Endothelial cell of hepatic sinusoid (primary cell): ENCODE measurements around the gene ANKS1B.

Source experiments
- in situ Hi-C: cut with HindIII; loops from 2 replicates; pipeline ENCODE4 v1.10.0; 2017; ENCODE audit warnings: low sequenced_read_pairs

The ANKS1B gene

DNA sequence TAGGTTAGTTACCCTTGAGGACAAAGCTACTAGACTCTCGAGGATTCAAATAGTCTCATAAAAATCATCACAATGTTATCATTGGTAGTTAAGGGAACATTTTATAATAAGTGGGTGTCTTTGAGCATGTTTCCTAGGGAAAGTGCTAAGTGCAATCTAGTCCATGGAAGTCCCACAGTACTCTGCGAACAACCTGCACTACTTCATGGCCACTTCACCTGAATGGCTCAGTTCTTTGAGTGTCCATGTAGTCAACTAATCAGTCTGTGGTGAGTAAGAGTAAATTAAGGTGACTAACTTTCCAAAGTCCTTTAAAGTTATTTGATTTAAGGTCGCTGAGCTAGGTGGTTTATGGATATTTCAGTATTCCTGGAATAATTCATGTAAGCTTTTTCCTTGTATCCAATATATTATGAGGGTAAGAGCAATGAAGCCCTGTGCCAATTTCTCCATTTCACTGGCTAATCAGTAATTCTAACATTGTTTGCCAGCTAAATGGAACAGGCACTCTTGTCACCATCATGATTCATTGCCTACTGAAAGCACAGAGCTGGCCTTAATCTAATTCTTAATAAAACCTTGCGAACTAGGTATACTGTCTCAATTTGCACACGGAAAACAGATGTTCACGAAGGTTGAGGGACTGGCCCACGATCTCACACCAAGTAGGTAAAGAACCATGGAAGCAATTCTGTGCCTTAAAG is 844.6 kb downstream of the ANKS1B start:
- in situ Hi-C loops: loop anchor here (5.0 kb wide), 1 partner anchor 33 kb away; no protein-coding TSS in a partner anchor

- in situ Hi-C loops: no loop called here
Measured at GRCh38 chr12:99138393-99138792, 846.3 kb downstream of the ANKS1B start.

DNA sequence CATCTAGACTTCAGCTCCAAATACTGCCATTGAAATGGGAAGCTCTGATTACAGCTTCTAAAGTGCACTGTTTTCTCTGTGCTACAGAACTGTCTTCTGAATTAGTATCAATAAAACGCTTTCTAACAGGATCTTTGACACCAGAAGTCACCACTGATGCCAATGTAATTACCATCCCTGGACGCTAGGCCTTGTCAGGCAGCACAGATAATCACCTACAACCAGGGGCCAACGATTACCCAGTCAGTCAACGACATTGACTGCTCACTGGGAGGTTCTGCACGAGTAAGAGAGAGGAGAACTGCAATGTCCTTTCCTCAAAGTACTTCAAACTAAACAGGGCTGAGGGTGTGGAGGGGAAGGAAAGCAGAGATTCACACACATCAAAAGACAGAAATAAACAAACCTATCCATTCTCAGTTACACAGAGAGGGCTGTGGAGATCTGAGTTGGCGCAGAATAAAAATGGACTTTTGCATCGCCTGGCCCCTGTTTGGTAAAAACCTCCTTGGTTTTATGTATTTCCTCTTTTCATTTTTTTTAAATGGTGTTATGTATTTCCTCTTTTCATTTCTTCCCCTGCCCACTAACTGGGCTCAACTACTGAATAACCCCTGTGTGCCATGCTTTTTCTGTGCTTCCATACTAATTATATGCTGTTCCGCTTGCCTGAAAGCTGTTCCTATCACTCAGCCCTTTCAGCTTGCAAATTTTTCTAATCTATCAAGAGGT is 847.4 kb downstream of the ANKS1B start:
- in situ Hi-C loops: no loop called here

DNA sequence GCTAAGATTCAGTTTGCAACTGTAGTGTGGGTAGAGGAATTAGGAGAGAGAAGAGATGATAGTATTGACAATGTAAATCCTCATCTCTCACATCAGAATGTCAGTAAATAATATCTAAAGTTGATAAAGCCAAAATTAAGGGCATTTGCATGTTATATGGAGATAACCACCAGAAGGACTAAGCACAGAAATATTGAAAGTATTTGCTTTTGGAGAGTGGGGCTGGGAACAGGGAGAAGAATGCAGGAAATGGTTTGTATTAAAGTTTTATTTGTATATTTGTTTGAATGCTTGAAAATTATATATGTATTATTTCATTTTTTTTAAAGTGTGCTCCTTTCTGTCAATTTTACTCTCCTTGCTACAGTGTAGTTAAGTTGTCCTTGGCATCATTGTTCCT is 848.2 kb downstream of the ANKS1B start:
- in situ Hi-C loops: no loop called here

DNA sequence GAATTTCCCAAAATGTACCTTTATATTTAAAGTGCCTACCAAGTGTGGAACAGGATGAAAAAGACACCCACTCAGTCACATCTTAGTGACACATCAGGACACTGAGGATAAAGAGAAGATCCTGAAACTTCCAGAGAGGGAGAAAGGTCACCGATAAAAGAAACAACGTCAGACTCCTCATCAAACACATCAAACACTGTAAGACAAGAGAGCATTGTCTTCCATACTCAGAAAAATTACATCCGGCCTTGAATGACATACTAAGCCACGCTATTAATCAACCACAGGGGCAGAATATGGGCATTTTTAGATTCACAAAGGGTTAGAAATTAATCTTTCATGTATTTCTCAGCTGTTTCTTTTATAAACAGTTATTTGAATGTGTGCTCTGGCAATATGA is 849.4 kb downstream of the ANKS1B start:
- in situ Hi-C loops: no loop called here

DNA sequence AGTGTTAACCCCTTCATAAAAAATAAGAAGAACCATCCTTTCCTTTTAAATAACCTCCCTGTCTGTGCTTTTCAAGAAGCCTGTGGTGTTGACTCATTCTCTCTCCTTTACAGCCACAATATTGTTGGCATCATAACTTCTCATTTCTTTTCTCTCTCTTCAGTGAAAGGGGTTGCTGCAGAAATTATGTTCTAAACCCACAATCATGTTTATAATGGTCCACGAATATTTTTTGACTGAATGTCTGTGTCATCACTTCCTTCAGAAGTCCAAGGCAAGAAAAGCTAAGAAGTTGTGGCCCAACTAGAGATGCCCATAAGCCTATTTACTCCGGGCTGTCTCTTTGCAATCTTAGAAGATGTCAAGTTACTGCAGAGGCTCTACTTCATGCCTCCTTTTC is 851.3 kb downstream of the ANKS1B start:
- in situ Hi-C loops: no loop called here

DNA sequence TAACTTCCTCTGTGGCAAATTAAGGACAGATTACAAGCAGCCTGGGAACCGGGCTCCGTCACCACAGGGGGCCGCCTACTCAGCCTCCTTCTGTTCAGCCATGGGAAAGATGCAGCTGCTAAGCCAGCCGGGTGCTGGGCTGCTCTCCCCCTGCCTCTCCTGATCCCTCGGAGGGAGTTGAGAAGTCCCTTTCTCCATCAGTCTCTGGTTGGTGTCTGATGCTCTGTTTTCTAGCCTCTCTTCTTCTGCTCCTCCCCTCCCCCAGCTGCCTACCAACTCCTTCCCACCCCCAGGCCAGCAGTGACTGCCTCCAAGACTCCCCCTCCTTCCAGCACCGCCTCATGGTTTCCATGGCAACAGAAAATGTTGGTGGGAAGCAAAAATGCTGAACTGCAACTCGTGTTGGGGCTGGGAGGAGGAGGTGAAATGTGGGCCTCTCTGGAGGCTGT is 853.0 kb downstream of the ANKS1B start:
- in situ Hi-C loops: no loop called here

GRCh38 chr12:99130808-99131553 is 853.8 kb downstream of the ANKS1B start:
- in situ Hi-C loops: no loop called here

- in situ Hi-C loops: no loop called here
Measured at GRCh38 chr12:99128246-99128802, 856.4 kb downstream of the ANKS1B start.

- in situ Hi-C loops: no loop called here
Measured at GRCh38 chr12:99122959-99123358, 861.8 kb downstream of the ANKS1B start.

GRCh38 chr12:99122496-99122895 is 862.2 kb downstream of the ANKS1B start:
- in situ Hi-C loops: no loop called here

GRCh38 chr12:99121546-99121945 is 863.2 kb downstream of the ANKS1B start:
- in situ Hi-C loops: no loop called here

- in situ Hi-C loops: no loop called here
Measured at GRCh38 chr12:99119943-99120342, 864.8 kb downstream of the ANKS1B start.

- in situ Hi-C loops: no loop called here
Measured at GRCh38 chr12:99119449-99119848, 865.3 kb downstream of the ANKS1B start.

DNA sequence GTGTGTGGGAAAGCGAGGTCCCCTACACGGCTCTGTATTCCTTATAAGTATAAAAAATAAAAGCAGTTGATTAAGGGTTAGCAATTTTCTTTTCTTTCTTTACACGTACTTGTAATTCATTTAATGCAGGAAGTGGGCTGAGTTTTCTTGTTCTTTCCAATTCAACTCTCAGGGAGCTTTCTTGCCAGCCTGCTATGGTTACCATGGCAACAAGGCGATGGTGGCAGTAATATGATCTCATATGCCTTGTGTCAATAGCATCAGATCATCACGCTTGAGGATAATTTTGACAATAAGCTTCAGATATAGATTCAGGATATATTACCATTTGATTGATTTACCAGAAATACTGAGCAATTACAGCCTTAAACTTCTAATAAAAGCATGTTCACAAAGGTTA is 873.1 kb downstream of the ANKS1B start:
- in situ Hi-C loops: no loop called here

GRCh38 chr12:99110868-99111267 is 873.9 kb downstream of the ANKS1B start:
- in situ Hi-C loops: no loop called here

DNA sequence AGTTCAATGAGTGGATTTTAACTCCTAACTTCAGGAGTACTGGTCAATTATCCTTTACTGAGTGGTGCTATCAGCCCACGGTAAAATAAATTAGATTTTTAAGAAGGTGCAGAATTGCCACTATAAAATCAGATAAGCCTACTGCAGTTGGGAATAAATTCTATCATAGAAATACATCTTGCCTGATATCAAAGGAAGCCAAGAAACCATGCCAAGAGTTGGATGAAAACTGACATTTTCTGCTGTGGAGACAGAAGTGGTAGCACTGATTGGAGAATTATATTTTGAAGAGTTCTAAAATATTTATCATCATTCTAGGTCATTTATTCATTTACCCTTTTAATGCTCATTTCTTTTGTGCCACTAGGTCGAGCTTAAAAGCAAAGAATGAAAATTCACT is 874.5 kb downstream of the ANKS1B start:
- in situ Hi-C loops: no loop called here

- in situ Hi-C loops: loop anchor here (5.0 kb wide), 1 partner anchor 33 kb away; no protein-coding TSS in a partner anchor
Measured at GRCh38 chr12:99108924-99109323, 875.8 kb downstream of the ANKS1B start.

GRCh38 chr12:99099786-99100185 is 885.0 kb downstream of the ANKS1B start:
- in situ Hi-C loops: no loop called here

- in situ Hi-C loops: no loop called here
Measured at GRCh38 chr12:99097171-99097570, 887.6 kb downstream of the ANKS1B start.

GRCh38 chr12:99093166-99093565 is 891.6 kb downstream of the ANKS1B start:
- in situ Hi-C loops: no loop called here
